Right lung (tissue), 5 donors: Measurements from ENCODE around the gene GPR15LG. TPM values are rescaled to one million over a fixed set of nuclear protein-coding genes. Genes with fewer than 3 reads are reported as not detected.

Experiments
- DNase-seq, 2 donors: peaks; one replicate each; pipeline ENCODE4 v3.0.0-alpha.2; 2013
- polyA plus RNA-seq, 5 donors: library from polyadenylated mRNA; unstranded; fragments of 120-200 nt; gene quantifications; one replicate each; pipeline versions ENCODE4 v1.2.1 to v1.2.3, GENCODE V29; 2013; ENCODE audit warnings: inconsistent platforms in 1 of 5, low replicate concordance in 1 of 5; ENCODE audit not compliant: insufficient read length in 5 of 5, insufficient read depth in 1 of 5

GPR15LG gene
- polyA plus RNA-seq, 5 donors = 0.15 TPM; not detected in 4

DNA sequence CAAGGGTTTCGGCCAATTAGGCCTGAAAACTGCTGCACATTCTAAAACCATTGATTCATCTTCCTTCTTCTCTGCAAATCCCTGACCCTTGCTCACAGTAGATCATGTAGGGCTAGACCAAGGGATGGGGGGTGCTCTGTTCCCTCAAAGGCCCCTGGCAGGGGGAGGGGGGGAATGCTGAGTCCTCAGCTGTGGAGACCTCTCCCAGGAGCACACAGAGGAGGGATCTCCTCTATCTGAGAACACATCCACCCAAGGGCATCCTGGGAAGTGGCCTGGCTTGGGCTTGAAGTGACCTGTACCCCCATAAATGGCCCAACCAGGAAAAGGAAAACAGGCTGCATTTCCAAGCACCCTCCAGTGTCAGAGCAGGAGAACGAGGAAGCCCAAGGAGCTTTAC is 19.7 kb downstream of the GPR15LG start:
- no peak for DNase-seq

- no peak for DNase-seq
These were observed 20.3 kb downstream of the GPR15LG start for GRCh38 chr10:84193846-84194423.

DNA sequence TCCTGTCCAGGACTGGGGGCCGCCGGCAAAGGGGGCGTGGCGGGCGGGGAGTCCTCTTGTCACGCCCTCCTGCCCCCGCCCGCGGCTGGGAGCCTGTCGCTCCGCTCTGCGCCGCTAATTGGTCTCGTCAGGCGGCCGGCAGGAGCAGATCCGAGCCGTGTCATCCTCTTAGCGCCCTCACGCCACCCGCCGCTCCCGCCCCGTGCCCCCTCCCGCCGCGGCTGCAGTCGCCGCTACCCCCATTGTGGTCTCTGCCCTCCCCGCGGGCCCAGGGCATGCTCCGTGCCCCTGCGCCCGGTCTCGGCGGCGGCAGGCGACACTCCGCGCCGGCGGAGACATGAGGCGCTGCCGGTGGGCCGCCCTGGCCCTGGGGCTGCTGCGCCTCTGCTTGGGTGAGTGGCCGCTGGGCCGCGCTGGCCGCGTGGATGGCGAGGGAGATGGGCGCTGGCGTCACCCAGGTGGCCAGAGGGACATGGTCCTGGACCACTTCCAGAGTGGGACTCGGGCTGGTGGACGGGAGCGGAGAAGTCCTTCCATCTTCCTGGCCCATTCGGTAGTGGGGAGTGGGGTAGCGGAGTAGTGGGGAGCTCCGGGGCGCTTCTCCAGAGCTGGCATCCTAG is 20.9 kb downstream of the GPR15LG start, which contains the start of gene CDHR1:
Gene CDHR1 (plus strand): TSS at position 114 of the 620 bp plus-strand sequence. CDS start 224 bp downstream, at position 338.
- DNase-seq = no peak

DNA sequence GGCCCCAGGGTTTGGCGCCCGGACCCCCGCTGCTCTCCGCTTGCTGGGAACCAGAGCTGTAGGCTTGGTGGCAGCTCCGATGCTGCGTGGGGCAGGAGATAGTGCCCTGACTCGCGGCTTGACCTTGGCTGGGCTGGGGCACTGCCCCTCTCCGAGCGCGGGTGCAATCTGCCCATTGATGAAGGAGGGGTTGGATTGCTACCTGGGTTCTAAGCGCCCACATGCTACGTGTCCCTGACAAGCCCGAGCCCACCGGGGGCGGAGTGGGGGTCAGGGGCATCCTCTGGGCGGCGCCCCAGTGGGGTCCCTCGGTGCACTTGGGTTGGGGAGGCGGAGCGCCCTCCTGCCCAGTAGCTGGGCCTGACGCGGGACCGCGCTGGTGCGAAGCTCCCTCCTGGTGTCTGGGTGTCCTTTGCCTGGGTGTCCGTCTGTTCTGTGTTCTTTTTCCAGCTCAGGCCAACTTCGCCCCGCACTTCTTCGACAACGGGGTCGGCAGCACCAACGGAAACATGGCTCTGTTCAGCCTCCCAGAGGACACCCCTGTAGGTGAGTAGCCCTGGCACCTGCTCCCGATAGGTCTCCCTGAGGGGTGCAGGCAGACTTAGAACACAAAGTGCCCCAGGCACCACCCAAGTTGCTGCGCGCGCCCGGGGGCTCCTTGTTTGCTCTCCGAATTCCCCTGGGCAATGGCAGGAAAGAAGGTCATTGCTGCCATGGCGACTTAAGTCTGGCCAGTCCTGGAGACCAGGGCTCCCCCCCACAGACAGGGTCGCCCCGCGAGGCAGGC is 21.6 kb downstream of the GPR15LG start:
- no peak for DNase-seq

DNA sequence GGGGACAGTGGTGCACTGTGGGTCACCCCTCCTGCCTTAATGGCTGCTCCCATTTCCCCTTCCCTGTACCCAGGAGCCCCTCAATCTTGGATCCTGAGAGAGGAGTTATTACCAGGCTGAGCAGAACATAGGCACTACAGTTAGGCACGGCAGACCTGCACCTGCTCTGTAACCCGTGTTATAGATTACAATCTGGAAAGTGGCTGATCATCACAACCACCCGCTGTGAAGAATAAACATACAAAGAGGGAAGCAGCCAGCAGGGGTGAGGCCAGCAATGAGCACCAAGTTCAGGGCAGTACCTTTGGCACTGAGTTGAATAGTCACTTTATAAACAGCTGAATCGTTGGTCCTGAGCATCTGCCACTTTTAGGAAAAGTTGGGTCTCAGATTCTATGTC is 22.5 kb downstream of the GPR15LG start:
- DNase-seq = no peak

- no peak for DNase-seq
These were observed 23.3 kb downstream of the GPR15LG start for GRCh38 chr10:84196941-84197340.

DNA sequence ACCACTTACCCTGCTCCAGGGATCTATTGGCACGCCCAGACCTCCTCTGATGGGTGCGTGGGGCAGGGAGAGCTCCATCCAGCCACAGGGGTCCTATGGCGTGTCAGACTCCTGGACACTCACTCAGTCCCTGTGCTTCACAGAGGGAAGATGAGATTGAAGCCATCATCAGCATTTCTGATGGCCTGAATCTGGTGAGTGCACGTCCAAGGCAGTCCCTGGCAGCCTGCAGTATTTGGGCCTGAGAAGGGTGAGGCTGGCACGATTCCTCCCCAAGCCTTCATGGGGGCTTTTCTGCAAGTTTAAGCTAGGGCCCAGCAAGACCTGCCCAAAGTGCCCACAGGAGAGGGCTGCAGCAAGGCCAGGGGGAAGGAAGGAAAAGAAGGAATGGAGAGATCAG is 24.0 kb downstream of the GPR15LG start:
- no peak for DNase-seq

DNA sequence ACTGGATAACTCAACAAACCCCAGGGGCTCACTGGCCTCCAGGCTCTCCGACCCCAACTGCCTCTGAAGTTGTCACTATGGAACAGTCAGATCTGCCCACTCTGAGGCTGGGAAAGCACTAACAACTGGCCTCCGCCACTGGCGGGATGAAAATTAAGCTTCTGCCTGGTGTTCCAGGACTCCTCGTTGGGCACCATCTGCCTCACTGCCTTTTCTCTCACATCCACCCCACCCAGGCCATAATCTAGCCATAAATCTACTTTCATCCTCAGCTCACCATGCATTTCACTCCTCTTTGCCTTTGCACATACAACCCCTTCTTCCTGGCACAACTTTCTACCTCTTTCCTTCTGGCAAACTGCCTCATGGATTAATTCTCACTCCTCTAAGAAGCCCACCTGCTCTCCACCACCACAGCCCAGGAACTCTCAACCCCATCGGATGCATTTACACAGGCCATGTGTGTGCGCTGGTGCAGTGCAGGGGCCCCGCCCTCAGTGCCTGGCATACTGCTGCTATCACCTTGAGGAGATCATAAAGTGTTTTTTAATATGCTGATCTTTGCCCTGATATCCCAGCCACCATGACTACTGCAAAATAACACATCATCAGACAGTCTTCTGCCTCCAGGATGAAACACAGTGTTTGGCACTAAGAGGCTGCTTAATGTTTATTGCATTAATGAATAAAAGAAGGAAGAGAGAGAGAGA is 24.8 kb downstream of the GPR15LG start:
- DNase-seq = no peak

DNA sequence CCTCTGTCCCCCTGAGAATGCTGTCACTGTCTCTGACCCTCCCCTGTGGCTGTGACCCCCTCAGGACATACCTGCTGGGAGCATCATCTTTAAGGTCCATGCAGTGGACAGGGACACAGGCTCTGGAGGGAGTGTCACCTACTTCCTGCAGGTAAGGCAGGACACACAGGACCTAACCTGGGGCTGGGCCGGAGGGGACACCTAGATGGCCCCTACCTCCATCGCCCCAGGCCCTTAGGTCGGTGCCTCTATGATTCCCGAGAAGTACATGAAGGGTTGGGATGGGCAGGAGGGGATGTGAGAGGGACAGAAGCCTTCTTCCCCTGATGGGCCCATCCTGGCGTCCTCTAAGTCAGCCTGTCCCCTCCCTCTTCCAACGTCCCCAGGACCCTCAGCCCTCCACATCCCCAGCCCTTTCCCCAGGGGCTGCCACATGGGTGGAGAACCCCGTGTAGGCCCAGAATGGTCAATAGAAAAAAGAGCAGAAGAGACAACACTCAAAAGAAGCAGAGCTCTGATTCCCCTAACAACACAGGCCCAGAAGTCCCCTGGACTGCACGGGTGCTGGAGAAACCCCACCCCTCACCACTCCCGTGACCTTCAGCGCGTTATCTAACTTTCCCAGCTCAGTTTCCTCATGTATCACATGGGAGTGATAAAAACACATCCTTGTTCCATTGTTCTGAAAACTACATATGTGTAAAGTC is 27.1 kb downstream of the GPR15LG start:
- no peak for DNase-seq

DNA sequence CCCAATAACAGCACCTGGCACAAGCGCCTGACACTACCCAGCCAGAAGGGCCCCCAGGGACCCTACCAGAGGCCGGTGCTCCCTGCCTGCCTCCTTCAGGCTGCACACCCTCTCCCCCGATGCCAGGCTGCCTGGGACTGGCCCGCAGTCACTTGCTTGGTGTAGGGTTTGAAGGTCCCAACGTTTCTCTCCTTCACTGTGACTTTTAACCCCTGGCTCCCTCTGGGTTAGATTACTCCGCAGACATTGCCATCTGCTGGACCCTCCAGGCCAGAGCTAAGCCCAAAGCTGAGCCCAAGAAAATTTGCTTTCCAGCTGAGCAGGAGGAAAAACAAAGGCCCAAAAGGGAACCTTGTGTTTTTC is 27.6 kb downstream of the GPR15LG start:
- no peak for DNase-seq

DNA sequence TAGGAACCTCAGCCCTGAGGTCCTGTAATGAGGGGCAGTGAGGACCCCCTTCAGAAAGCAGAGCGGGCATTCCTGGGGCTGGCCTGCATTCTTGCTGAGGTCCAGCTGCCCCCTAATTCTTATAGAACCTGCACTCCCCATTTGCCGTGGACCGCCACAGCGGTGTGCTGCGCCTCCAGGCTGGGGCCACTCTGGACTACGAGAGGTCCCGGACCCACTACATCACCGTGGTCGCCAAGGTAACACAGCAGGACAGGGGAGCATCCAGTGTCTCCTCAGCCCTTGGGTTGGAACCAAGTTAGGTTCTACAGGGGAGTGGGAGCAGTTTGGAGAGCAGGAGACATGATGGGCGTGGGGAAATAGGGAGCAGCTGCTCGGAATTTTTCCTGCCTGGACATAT is 28.1 kb downstream of the GPR15LG start:
- no peak for DNase-seq

- no peak for DNase-seq
These were observed 28.7 kb downstream of the GPR15LG start for GRCh38 chr10:84202349-84202748.

- no peak for DNase-seq
These were observed 30.5 kb downstream of the GPR15LG start for GRCh38 chr10:84204122-84204521.

DNA sequence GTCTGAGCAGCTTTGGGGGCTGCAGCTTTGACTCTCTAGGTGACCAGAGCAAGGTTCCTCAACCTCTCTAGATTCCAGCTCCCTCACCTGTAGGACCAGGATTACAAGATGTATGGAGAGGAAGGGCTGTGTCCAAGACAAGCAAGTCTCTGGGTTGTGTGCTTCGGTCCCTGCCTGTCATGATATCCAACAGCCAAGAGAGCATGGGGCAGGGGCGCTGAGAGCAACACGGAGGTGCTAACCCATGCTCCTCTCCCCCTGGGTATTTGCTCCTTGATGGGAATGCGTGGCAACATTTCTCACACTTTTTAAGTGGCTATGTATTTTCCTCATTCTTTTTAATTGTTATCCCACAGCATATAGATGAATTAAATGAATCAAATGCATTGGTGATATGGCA is 31.0 kb downstream of the GPR15LG start:
- DNase-seq = no peak

- no peak for DNase-seq
These were observed 31.6 kb downstream of the GPR15LG start for GRCh38 chr10:84205049-84205852.

DNA sequence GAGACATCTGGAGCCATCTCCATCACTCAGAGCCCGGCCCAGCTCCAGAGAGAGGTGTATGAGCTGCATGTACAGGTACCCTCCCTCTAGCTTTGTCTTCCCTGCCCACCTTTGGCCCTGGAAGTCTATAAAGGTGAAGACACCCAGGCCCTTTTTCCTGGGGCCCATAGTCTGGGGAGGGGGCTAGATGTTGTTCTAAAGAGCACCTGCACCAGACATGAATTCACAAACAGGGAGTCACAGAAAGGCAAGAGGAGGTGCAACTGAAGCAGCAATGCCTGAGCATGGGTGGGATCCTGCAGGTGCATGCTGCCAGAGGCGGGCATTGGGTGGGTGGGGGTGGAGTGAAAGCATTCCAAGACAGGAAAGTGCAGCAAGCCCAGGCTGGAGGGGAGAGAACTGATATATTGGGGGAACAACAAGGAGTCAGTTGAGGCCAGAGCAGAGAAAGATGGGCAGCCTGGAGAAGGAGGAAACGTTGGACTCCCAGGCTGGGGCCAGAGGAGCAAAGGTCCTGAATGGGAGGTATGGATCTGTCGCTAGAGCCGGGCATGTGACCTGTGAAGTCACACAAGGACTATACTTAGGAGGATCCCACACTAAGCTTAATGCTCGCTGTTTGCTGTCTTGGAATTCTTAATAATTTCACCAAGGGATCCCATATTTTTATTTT is 32.4 kb downstream of the GPR15LG start:
- no peak for DNase-seq

GRCh38 chr10:84208023-84208422 is 34.4 kb downstream of the GPR15LG start:
- no peak for DNase-seq

DNA sequence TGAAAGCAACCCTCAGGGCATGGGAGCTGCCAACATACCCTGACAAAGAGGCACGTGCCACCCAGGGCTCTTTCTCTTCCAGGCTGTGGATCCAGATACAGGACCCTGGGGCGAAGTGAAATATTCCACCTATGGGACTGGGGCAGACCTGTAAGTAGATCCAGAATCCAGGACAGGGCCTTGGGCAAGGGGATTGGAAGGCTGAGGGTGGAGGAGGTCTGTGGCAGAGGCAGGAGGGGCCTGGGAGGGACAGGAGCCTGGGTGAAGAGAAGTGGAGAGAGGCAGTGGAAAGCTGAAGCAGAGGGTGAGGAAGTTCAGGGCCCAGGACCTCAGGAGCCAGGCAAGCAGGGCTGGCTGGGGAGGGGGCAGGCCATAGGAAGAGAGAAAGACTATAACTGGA is 38.0 kb downstream of the GPR15LG start:
- no peak for DNase-seq

DNA sequence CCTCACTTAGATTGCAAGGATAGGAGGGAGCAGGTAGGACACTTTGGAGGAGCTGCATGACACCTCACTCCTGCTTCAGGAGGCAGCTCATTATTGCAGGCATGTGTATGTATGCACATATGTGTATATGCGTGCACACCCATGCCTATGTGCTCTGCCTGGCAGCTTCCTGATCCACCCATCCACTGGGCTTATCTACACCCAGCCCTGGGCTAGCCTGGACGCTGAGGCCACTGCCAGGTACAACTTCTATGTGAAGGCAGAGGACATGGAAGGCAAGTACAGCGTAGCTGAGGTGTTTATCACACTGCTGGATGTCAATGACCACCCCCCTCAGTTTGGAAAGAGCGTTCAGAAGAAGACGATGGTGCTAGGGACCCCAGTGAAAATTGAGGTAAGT is 38.4 kb downstream of the GPR15LG start:
- no peak for DNase-seq

DNA sequence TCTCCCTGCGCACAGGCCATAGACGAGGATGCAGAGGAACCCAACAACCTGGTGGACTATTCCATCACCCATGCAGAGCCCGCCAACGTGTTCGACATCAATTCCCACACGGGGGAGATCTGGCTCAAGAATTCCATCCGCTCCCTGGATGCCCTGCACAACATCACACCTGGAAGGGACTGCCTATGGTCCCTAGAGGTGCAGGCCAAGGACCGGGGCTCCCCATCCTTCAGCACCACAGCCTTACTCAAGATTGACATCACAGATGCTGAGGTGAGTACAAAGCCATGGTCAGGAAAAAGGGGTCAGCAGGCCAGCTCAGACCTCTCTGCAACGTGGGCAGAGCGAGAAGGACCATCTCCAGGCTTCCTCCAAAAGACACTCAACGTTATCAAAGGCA is 39.5 kb downstream of the GPR15LG start:
- DNase-seq = no peak
